ENCODE data around the gene CLCN6.

DNA sequence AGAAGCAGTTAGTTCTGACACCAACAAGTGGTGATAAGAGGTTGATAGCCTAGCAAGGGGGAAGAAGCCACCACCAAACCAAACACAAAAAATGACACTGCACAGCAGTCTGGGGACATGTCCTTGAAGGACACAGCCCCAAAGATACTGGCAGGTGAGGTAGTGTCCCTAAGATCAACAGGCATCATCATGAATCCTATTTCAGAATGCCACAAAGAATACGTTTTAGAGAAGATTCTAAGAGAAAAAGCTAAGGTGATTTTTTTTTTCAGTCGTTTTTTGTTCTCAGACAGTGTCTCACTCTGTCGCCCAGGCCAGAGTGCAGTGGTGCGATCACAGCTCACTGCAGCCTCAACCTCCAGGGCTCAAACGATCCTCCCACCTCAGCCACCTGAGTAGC, 19.8 kb upstream of the CLCN6 start:
- TF ChIP-seq POLR2A (IDR thresholded peaks at IDR 0.05) (no peak), CTCF (IDR thresholded peaks at IDR 0.05) (no peak)
